HEK293 (cell line): Measurements from ENCODE around the gene PPCDC.
A peak's percentile ranks its signal among the peaks of the same experiment; 100 is the strongest.

ENCODE experiments used
- BCL11B ChIP-seq: fragments of 450-650 bp; formaldehyde crosslinking; IDR thresholded peaks from 2 replicates; pipeline ENCODE4 v1.5.1; 2016; ENCODE audit warnings: low read depth, missing biosample characterization, missing genetic modification characterization
- ELK4 ChIP-seq: IDR thresholded peaks from 2 replicates; pipeline ENCODE4 v1.6.1; 2011; ENCODE audit warnings: mild to moderate bottlenecking, low read depth, low read length, borderline replicate concordance
- GLIS2 ChIP-seq: fragments of 450-650 bp; formaldehyde crosslinking; IDR thresholded peaks from 2 replicates; pipeline ENCODE4 v1.5.1; 2016; ENCODE audit warnings: missing biosample characterization, missing genetic modification characterization
- SP7 ChIP-seq: fragments of 450-650 bp; formaldehyde crosslinking; IDR thresholded peaks from 2 replicates; pipeline ENCODE4 v1.5.1; 2016; ENCODE audit warnings: missing biosample characterization, missing genetic modification characterization
- WT1 ChIP-seq: fragments of 450-650 bp; formaldehyde crosslinking; IDR thresholded peaks from 2 replicates; pipeline ENCODE4 v1.5.1; 2016; ENCODE audit warnings: missing biosample characterization, missing genetic modification characterization
- ZBTB6 ChIP-seq: fragments of 450-650 bp; formaldehyde crosslinking; IDR thresholded peaks from 2 replicates; pipeline ENCODE4 v1.5.1; 2017; ENCODE audit warnings: missing biosample characterization, missing genetic modification characterization
- ZBTB7A ChIP-seq: fragments of 450-650 bp; formaldehyde crosslinking; IDR thresholded peaks from 2 replicates; pipeline ENCODE4 v1.5.1; 2016; ENCODE audit warnings: low read depth, missing biosample characterization, missing genetic modification characterization
- ZNF138 ChIP-seq: fragments of 450-650 bp; formaldehyde crosslinking; IDR thresholded peaks from 2 replicates; pipeline ENCODE4 v1.5.1; 2016; ENCODE audit warnings: missing biosample characterization, missing genetic modification characterization, borderline replicate concordance
- ZNF146 ChIP-seq: fragments of 450-650 bp; formaldehyde crosslinking; IDR thresholded peaks from 2 replicates; pipeline ENCODE4 v1.5.1; 2016; ENCODE audit warnings: missing biosample characterization, missing genetic modification characterization
- ZNF174 ChIP-seq: fragments of 450-650 bp; formaldehyde crosslinking; IDR thresholded peaks from 2 replicates; pipeline ENCODE4 v1.5.0; 2017; ENCODE audit warnings: missing biosample characterization, mild to moderate bottlenecking, missing genetic modification characterization
- ZNF24 ChIP-seq: fragments of 450-650 bp; formaldehyde crosslinking; IDR thresholded peaks from 2 replicates; pipeline ENCODE4 v1.5.1; 2016; ENCODE audit warnings: missing biosample characterization, missing genetic modification characterization
- ZNF324 ChIP-seq: fragments of 450-650 bp; formaldehyde crosslinking; IDR thresholded peaks from 2 replicates; pipeline ENCODE4 v1.5.1; 2016; ENCODE audit warnings: missing biosample characterization, missing genetic modification characterization
- ZNF335 ChIP-seq: fragments of 450-650 bp; formaldehyde crosslinking; conservative IDR thresholded peaks from 2 replicates; pipeline ENCODE4 v1.5.1; 2016; ENCODE audit warnings: missing biosample characterization, missing genetic modification characterization
- ZNF391 ChIP-seq: fragments of 450-650 bp; formaldehyde crosslinking; IDR thresholded peaks from 2 replicates; pipeline ENCODE4 v1.5.1; 2016; ENCODE audit warnings: low read depth, missing biosample characterization, missing genetic modification characterization, borderline replicate concordance
- ZNF501 ChIP-seq: fragments of 450-650 bp; formaldehyde crosslinking; IDR thresholded peaks from 2 replicates; pipeline ENCODE4 v1.5.1; 2016; ENCODE audit warnings: missing biosample characterization, missing genetic modification characterization
- ZNF561 ChIP-seq: fragments of 450-650 bp; IDR thresholded peaks from 2 replicates; pipeline ENCODE4 v1.5.1; 2018; ENCODE audit warnings: missing biosample characterization, missing genetic modification characterization, borderline replicate concordance
- ZNF600 ChIP-seq: fragments of 450-650 bp; formaldehyde crosslinking; IDR thresholded peaks from 2 replicates; pipeline ENCODE4 v1.5.1; 2016; ENCODE audit warnings: missing biosample characterization, missing genetic modification characterization
- ZNF639 ChIP-seq: fragments of 450-650 bp; formaldehyde crosslinking; IDR thresholded peaks from 2 replicates; pipeline ENCODE4 v1.5.1; 2016; ENCODE audit warnings: missing biosample characterization, missing genetic modification characterization
- ZNF670 ChIP-seq: fragments of 450-650 bp; formaldehyde crosslinking; IDR thresholded peaks from 2 replicates; pipeline ENCODE4 v1.5.1; 2016; ENCODE audit warnings: missing biosample characterization, missing genetic modification characterization, low read depth
- ZNF707 ChIP-seq: fragments of 450-650 bp; formaldehyde crosslinking; IDR thresholded peaks from 2 replicates; pipeline ENCODE4 v1.5.1; 2016; ENCODE audit warnings: missing biosample characterization, missing genetic modification characterization
- ZNF791 ChIP-seq: fragments of 450-650 bp; formaldehyde crosslinking; IDR thresholded peaks from 2 replicates; pipeline ENCODE4 v1.5.1; 2016; ENCODE audit warnings: missing biosample characterization, missing genetic modification characterization
- TF ChIP-seq, protein P1 (sequence below): fragments of 450-650 bp; formaldehyde crosslinking; optimal IDR thresholded peaks from 2 replicates; pipeline ENCODE3; 2016; ENCODE audit warnings: missing biosample characterization, mild to moderate bottlenecking, missing genetic modification characterization
- TF ChIP-seq, protein P2 (sequence below): fragments of 450-650 bp; formaldehyde crosslinking; IDR thresholded peaks from 2 replicates; pipeline ENCODE4 v1.5.1; 2016; ENCODE audit warnings: missing biosample characterization, missing genetic modification characterization, borderline replicate concordance
- TF ChIP-seq, protein P3 (sequence below): fragments of 450-650 bp; formaldehyde crosslinking; IDR thresholded peaks from 2 replicates; pipeline ENCODE4 v1.5.1; 2016; ENCODE audit warnings: missing biosample characterization, missing genetic modification characterization
- TF ChIP-seq, protein P4 (sequence below): fragments of 450-650 bp; formaldehyde crosslinking; IDR thresholded peaks from 2 replicates; pipeline ENCODE4 v1.5.1; 2016; ENCODE audit warnings: missing biosample characterization, missing genetic modification characterization
- TF ChIP-seq, protein P5 (sequence below): fragments of 450-650 bp; formaldehyde crosslinking; IDR thresholded peaks from 2 replicates; pipeline ENCODE4 v1.5.1; 2016; ENCODE audit warnings: missing biosample characterization, missing genetic modification characterization, low read depth
- TF ChIP-seq, protein P6 (sequence below): fragments of 450-650 bp; formaldehyde crosslinking; IDR thresholded peaks from 2 replicates; pipeline ENCODE4 v1.5.1; 2017; ENCODE audit warnings: missing biosample characterization, missing genetic modification characterization

PPCDC gene

GRCh38 chr15:74983725-74984231 lies 39.6 kb upstream of the PPCDC start (continued):
- TF ChIP-seq ELK4 (no peak), ZBTB6 (tag by site-specific recombination) (no peak), BCL11B (tag by site-specific recombination) (no peak), ZNF391 (tag by site-specific recombination) (no peak), GLIS2 (tag by site-specific recombination) (0 out of 2 replicates have a peak, but pooled peaks have one; percentile 35), ZNF791 (tag by site-specific recombination) (no peak), ZNF146 (tag by site-specific recombination) (no peak), ZBTB7A (no peak), ZNF707 (no peak), ZNF561 (tag by site-specific recombination) (no peak), ZNF501 (no peak), WT1 (tag by site-specific recombination) (no peak), ZNF174 (tag by site-specific recombination) (no peak), ZNF324 (tag by site-specific recombination) (no peak), ZNF670 (tag by site-specific recombination) (no peak), ZNF24 (tag by site-specific recombination) (0 out of 2 replicates have a peak, but pooled peaks have one; percentile 44), ZNF138 (no peak), ZNF335 (tag by site-specific recombination) (peak; percentile 36; the same call in 1 of the 2 replicates), SP7 (peak; percentile 89), ZNF639 (0 out of 2 replicates have a peak, but pooled peaks have one; percentile 40), ZNF600 (tag by site-specific recombination) (0 out of 2 replicates have a peak, but pooled peaks have one; percentile 33)
- TF ChIP-seq, protein P1, sequence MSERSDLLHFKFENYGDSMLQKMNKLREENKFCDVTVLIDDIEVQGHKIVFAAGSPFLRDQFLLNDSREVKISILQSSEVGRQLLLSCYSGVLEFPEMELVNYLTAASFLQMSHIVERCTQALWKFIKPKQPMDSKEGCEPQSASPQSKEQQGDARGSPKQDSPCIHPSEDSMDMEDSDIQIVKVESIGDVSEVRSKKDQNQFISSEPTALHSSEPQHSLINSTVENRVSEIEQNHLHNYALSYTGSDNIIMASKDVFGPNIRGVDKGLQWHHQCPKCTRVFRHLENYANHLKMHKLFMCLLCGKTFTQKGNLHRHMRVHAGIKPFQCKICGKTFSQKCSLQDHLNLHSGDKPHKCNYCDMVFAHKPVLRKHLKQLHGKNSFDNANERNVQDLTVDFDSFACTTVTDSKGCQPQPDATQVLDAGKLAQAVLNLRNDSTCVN, result no peak
- TF ChIP-seq, protein P2, sequence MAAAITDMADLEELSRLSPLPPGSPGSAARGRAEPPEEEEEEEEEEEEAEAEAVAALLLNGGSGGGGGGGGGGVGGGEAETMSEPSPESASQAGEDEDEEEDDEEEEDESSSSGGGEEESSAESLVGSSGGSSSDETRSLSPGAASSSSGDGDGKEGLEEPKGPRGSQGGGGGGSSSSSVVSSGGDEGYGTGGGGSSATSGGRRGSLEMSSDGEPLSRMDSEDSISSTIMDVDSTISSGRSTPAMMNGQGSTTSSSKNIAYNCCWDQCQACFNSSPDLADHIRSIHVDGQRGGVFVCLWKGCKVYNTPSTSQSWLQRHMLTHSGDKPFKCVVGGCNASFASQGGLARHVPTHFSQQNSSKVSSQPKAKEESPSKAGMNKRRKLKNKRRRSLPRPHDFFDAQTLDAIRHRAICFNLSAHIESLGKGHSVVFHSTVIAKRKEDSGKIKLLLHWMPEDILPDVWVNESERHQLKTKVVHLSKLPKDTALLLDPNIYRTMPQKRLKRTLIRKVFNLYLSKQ (tag by site-specific recombination), result no peak
- TF ChIP-seq, protein P3, sequence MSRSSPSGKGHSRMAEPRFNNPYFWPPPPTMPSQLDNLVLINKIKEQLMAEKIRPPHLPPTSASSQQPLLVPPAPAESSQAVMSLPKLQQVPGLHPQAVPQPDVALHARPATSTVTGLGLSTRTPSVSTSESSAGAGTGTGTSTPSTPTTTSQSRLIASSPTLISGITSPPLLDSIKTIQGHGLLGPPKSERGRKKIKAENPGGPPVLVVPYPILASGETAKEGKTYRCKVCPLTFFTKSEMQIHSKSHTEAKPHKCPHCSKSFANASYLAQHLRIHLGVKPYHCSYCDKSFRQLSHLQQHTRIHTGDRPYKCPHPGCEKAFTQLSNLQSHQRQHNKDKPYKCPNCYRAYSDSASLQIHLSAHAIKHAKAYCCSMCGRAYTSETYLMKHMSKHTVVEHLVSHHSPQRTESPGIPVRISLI (tag by site-specific recombination), result no peak
- TF ChIP-seq, protein P4, sequence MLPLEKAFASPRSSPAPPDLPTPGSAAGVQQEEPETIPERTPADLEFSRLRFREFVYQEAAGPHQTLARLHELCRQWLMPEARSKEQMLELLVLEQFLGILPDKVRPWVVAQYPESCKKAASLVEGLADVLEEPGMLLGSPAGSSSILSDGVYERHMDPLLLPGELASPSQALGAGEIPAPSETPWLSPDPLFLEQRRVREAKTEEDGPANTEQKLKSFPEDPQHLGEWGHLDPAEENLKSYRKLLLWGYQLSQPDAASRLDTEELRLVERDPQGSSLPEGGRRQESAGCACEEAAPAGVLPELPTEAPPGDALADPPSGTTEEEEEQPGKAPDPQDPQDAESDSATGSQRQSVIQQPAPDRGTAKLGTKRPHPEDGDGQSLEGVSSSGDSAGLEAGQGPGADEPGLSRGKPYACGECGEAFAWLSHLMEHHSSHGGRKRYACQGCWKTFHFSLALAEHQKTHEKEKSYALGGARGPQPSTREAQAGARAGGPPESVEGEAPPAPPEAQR (tag by site-specific recombination), result no peak
- TF ChIP-seq, protein P5, sequence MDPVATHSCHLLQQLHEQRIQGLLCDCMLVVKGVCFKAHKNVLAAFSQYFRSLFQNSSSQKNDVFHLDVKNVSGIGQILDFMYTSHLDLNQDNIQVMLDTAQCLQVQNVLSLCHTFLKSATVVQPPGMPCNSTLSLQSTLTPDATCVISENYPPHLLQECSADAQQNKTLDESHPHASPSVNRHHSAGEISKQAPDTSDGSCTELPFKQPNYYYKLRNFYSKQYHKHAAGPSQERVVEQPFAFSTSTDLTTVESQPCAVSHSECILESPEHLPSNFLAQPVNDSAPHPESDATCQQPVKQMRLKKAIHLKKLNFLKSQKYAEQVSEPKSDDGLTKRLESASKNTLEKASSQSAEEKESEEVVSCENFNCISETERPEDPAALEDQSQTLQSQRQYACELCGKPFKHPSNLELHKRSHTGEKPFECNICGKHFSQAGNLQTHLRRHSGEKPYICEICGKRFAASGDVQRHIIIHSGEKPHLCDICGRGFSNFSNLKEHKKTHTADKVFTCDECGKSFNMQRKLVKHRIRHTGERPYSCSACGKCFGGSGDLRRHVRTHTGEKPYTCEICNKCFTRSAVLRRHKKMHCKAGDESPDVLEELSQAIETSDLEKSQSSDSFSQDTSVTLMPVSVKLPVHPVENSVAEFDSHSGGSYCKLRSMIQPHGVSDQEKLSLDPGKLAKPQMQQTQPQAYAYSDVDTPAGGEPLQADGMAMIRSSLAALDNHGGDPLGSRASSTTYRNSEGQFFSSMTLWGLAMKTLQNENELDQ (tag by site-specific recombination), result no peak
- TF ChIP-seq, protein P6, sequence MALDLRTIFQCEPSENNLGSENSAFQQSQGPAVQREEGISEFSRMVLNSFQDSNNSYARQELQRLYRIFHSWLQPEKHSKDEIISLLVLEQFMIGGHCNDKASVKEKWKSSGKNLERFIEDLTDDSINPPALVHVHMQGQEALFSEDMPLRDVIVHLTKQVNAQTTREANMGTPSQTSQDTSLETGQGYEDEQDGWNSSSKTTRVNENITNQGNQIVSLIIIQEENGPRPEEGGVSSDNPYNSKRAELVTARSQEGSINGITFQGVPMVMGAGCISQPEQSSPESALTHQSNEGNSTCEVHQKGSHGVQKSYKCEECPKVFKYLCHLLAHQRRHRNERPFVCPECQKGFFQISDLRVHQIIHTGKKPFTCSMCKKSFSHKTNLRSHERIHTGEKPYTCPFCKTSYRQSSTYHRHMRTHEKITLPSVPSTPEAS, result no peak
